Gastroesophageal sphincter (tissue), 3 donors: Measurements from ENCODE around the gene CLEC2A.

Source experiments
- CTCF ChIP-seq, 4 experiments: fragments of 200-600 bp in 2 of 4; fragments of 450-650 bp in 2 of 4; sonication (generic) in 1 of 4; IDR thresholded peaks; one replicate each; pipeline ENCODE4 v1.5.1; 2017 to 2019; ENCODE audit warnings: antibody characterized with exemption in 4 of 4, mild to moderate bottlenecking in 2 of 4, moderate library complexity in 2 of 4
- EP300 ChIP-seq: sonication (generic); formaldehyde crosslinking; IDR thresholded peaks from one replicate; pipeline ENCODE4 v1.6.1; 2017; ENCODE audit warnings: antibody characterized with exemption, mild to moderate bottlenecking
- POLR2A ChIP-seq, 2 donors: fragments of 450-650 bp; IDR thresholded peaks; one replicate each; pipeline ENCODE4 v1.6.1; 2017; ENCODE audit warnings: antibody characterized with exemption in 2 of 2, mild to moderate bottlenecking in 2 of 2, moderate library complexity in 1 of 2
- POLR2AphosphoS5 ChIP-seq: sonication (generic); formaldehyde crosslinking; IDR thresholded peaks from one replicate; pipeline ENCODE4 v1.6.1; 2017; ENCODE audit warnings: antibody characterized with exemption

- no peak for TF ChIP-seq POLR2A (IDR thresholded peaks at IDR 0.05)
- no peak for TF ChIP-seq CTCF (IDR thresholded peaks at IDR 0.05)
- no peak for TF ChIP-seq POLR2AphosphoS5
- TF ChIP-seq EP300 = no peak
Observed at GRCh38 chr12:9899209-9899608, 33.0 kb downstream of the CLEC2A start.
